Endodermal cell (in vitro differentiated cells): ENCODE data around the gene RUNX2. TPM values are rescaled to one million over a fixed set of nuclear protein-coding genes. Genes with fewer than 3 reads are reported as not detected.

Experiments
- DNase-seq: peaks from one replicate; pipeline ENCODE4 v3.0.0-alpha.2; 2017
- H3K27ac ChIP-seq: 2 replicates; pipeline ENCODE4 v1.5.1; 2013; ENCODE audit warnings: mild to moderate bottlenecking, low read depth, low read length, moderate library complexity
- H3K27me3 ChIP-seq: 2 replicates; pipeline ENCODE4 v1.6.1; 2013; ENCODE audit warnings: mild to moderate bottlenecking, low read length, moderate library complexity; ENCODE audit not compliant: insufficient read depth, control insufficient read depth, poor library complexity, severe bottlenecking
- H3K36me3 ChIP-seq: 2 replicates; pipeline ENCODE4 v1.7.0; 2013; ENCODE audit warnings: mild to moderate bottlenecking, low read length, moderate library complexity; ENCODE audit not compliant: control insufficient read depth, insufficient read depth
- H3K4me1 ChIP-seq: one replicate; pipeline ENCODE4 v1.7.0; 2013; ENCODE audit warnings: low read length; ENCODE audit not compliant: control insufficient read depth, insufficient read depth
- H3K4me3 ChIP-seq: 2 replicates; pipeline ENCODE4 v1.5.1; 2013; ENCODE audit warnings: mild to moderate bottlenecking, low read length, moderate library complexity
- H3K9ac ChIP-seq: 2 replicates; pipeline ENCODE4 v1.6.1; 2013; ENCODE audit warnings: mild to moderate bottlenecking, low read length, moderate library complexity; ENCODE audit not compliant: poor library complexity, severe bottlenecking; ENCODE audit errors: extremely low read depth
- H3K9me3 ChIP-seq: 2 replicates; pipeline ENCODE4 v1.6.1; 2013; ENCODE audit warnings: mild to moderate bottlenecking, low read length, moderate library complexity; ENCODE audit not compliant: control insufficient read depth
- H3K27ac Mint-ChIP-seq: 2 replicates; pipeline ENCODE4 v1.8.0; 2020; ENCODE audit warnings: mixed read lengths
- H3K27me3 Mint-ChIP-seq: 2 replicates; pipeline ENCODE4 v1.8.0; 2021; ENCODE audit warnings: mild to moderate bottlenecking, mixed read lengths; ENCODE audit not compliant: insufficient read depth
- H3K36me3 Mint-ChIP-seq: 2 replicates; pipeline ENCODE4 v1.8.0; 2020; ENCODE audit warnings: low read depth, mixed read lengths
- H3K4me1 Mint-ChIP-seq: 2 replicates; pipeline ENCODE4 v1.8.0; 2020; ENCODE audit warnings: mixed read lengths
- H3K4me3 Mint-ChIP-seq: 2 replicates; pipeline ENCODE4 v1.8.0; 2020; ENCODE audit warnings: mild to moderate bottlenecking, moderate library complexity, mixed read lengths
- H3K9me3 Mint-ChIP-seq: 2 replicates; pipeline ENCODE4 v1.8.0; 2020; ENCODE audit warnings: mild to moderate bottlenecking, mixed read lengths
- CTCF ChIP-seq: fragments of 200-600 bp; sonication (generic); conservative IDR thresholded peaks from 2 replicates; pipeline ENCODE4 v1.5.0; 2021; ENCODE audit warnings: antibody characterized with exemption, mild to moderate bottlenecking
- WGBS, 2 experiments: methylation state at CpG; one replicate each; pipeline versions ENCODE4 v1.1.5 to v1.1.7; 2013; ENCODE audit warnings: missing lambda C conversion rate in 2 of 2, mixed read lengths in 1 of 2; ENCODE audit not compliant: insufficient coverage in 1 of 2, insufficient read length in 1 of 2; 5-methylcytosine and 5-hydroxymethylcytosine counted together
- total RNA-seq, 2 donors: library from RNA; stranded (reverse); fragmentation: NEBNext Ultra II Directional in 1 of 2; extraction: Animal tissue kit (Norgen Biotek cat#: 25700) in 1 of 2; gene quantifications; 2 replicates in 1 of 2; 3 replicates in 1 of 2; pipeline ENCODE4 v1.2.1, GENCODE V29; 2021

RUNX2 gene
- total RNA-seq, 2 donors from 2014 or later: 0.18 to 0.26 TPM

GRCh38 chr6:45704056-45704800 is 376.1 kb downstream of the RUNX2 start:
- no peaks in the 10 kb centered on the region for H3K4me1 ChIP-seq
- no peaks in the 10 kb centered on the region for H3K9me3 Mint-ChIP-seq
- H3K4me3 ChIP-seq: no peak overlapping the region
- H3K9ac ChIP-seq: no peak overlapping the region
- no peaks in the 10 kb centered on the region for H3K36me3 ChIP-seq
- no peaks in the 10 kb centered on the region for H3K4me1 Mint-ChIP-seq
- no peak for DNase-seq
- no peak for TF ChIP-seq CTCF
- H3K27me3 ChIP-seq: no peaks in the 10 kb centered on the region
- H3K9me3 ChIP-seq: no peaks in the 10 kb centered on the region
- H3K36me3 Mint-ChIP-seq: no peaks in the 10 kb centered on the region
- H3K27ac ChIP-seq: no peak overlapping the region
- no peaks in the 10 kb centered on the region for H3K27me3 Mint-ChIP-seq
- no peak overlapping the region for H3K27ac Mint-ChIP-seq
- WGBS, 2 experiments: 87 to 94% methylated on average over 3 of the region's 3 CpGs
- no peak overlapping the region for H3K4me3 Mint-ChIP-seq

- no peak for TF ChIP-seq CTCF
- Histone ChIP-seq H3K4me3 (no peak overlapping the region), H3K36me3 (no peaks in the 10 kb centered on the region), H3K9me3 (no peaks in the 10 kb centered on the region), H3K27ac (no peak overlapping the region), H3K9ac (no peak overlapping the region), H3K27me3 (no peaks in the 10 kb centered on the region), H3K4me1 (no peaks in the 10 kb centered on the region)
- no peaks in the 10 kb centered on the region for H3K36me3 Mint-ChIP-seq
- no peaks in the 10 kb centered on the region for H3K4me1 Mint-ChIP-seq
- no peak for DNase-seq
- no peaks in the 10 kb centered on the region for H3K27me3 Mint-ChIP-seq
- H3K9me3 Mint-ChIP-seq: no peaks in the 10 kb centered on the region
- no peak overlapping the region for H3K4me3 Mint-ChIP-seq
- 94 to 100% methylated on average over 4 of the region's 4 CpGs for WGBS, 2 experiments
- no peak overlapping the region for H3K27ac Mint-ChIP-seq
These were observed 377.2 kb downstream of the RUNX2 start for GRCh38 chr6:45705137-45705855.

GRCh38 chr6:45706319-45706718 is 378.2 kb downstream of the RUNX2 start:
- no peaks in the 10 kb centered on the region for H3K36me3 ChIP-seq
- H3K9me3 ChIP-seq: no peaks in the 10 kb centered on the region
- no peaks in the 10 kb centered on the region for H3K4me1 ChIP-seq
- no peaks in the 10 kb centered on the region for H3K9me3 Mint-ChIP-seq
- H3K4me3 Mint-ChIP-seq: no peak overlapping the region
- no peaks in the 10 kb centered on the region for H3K36me3 Mint-ChIP-seq
- no peak overlapping the region for H3K27ac ChIP-seq
- H3K4me1 Mint-ChIP-seq: no peaks in the 10 kb centered on the region
- TF ChIP-seq CTCF: no peak
- H3K27ac Mint-ChIP-seq: no peak overlapping the region
- no peak for DNase-seq
- no peaks in the 10 kb centered on the region for H3K27me3 Mint-ChIP-seq
- no peaks in the 10 kb centered on the region for H3K27me3 ChIP-seq
- 40 to 47% methylated on average over 2 of the region's 2 CpGs for WGBS, 2 experiments
- H3K4me3 ChIP-seq: no peak overlapping the region
- H3K9ac ChIP-seq: no peak overlapping the region
